Camera-type eye (tissue), 1 donor: ENCODE data around the gene HSD17B3. TPM values are rescaled to one million over a fixed set of nuclear protein-coding genes. Genes with fewer than 3 reads are reported as not detected.

Experiments used
- total RNA-seq: library from RNA; depleted of rRNA; stranded (reverse); fragments of >200 nt; gene quantifications from one replicate; pipeline ENCODE4 v1.2.3, GENCODE V29; 2014

Gene HSD17B3
- total RNA-seq, result 0.82 TPM

DNA sequence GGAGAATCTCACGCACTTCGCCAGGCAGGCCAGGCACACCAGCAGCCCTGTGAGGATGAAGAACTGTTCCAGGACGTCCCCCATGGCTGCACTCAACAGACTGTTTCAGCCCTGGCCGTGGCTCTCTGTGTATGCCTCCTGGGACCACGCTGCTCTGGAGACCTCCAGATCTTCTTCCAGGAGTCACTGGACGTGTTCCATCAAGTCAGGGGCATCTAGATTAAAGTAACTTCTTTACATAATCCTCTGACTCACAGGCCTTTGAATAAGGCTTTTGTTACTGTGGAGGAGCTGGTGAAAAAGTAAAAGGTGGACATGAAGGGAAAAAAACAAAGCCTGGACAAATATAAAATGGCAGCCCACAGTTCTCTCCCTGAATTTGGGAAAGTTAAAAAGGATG lies at the start of gene HSD17B3:
Gene HSD17B3, minus strand, starts transcription at position 156 of the 400 bp plus-strand sequence. Its CDS starts 72 bp downstream, at position 84.

Other genes starting within 250 kb of the HSD17B3 start
- 22.6 TPM for gene SLC35D2, start 81.5 kb upstream of the HSD17B3 start, total RNA-seq
- 15.4 TPM for gene ZNF367, start 116.2 kb upstream of the HSD17B3 start, total RNA-seq
- 18.0 TPM for gene HABP4, start 148.0 kb upstream of the HSD17B3 start, total RNA-seq